C4-2B (cell line): Measurements from ENCODE around the gene KRT26.

ENCODE experiments used
- CTCF ChIP-seq: fragments of 450-650 bp; conservative IDR thresholded peaks from 2 replicates; pipeline ENCODE4 v1.5.1; 2017; ENCODE audit warnings: mild to moderate bottlenecking
- ZFX ChIP-seq: fragments of 450-650 bp; IDR thresholded peaks from 2 replicates; pipeline ENCODE4 v1.6.1; 2017

DNA sequence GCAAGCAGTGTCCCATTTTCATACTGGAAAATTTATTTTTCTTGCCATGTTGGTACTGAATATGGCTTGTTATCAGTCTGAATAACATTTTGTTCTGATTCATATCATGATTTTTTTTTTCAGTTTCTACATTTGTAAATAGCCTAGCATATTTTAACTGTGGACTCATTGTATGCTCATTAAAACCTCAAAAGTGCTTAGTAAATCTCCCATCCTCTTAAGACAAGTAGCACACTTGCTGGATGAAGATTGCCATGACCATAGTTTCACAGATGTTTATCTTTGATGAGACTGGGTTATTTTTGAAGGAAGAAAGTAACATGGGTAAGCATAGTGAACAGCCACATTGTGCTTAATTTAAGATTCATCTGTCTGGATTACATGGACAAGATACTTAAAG lies 49.5 kb upstream of the KRT26 start:
- TF ChIP-seq CTCF = no peak
- no peak for TF ChIP-seq ZFX
